Measurements from ENCODE around the gene MMP28. TPM values are rescaled to one million over a fixed set of nuclear protein-coding genes. Genes with fewer than 3 reads are reported as not detected.

Gene MMP28
- polyA plus RNA-seq, 2 of the 4 experiments (the other 2 are of a cell fraction), result 6.6 to 6.7 TPM

DNA sequence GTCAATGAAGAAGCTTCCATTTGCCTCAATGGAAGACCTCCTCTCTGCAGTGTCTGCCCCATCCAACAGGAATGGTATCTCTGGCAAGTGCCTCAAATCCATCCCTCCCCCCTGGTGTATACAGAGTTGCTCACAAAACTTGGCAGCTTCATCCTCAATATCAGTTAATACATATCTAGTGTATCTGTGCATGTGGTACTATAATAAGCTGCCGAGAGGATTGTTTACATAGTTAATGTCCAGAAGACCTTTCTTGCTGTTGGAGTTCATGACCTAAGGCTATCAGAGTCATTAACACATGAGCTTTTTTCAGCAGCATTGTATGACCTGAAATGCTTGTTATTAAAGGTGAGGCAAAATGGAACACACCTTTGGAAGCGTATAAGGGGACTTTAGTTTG is 78.0 kb downstream of the MMP28 start (continued):
- TF ChIP-seq E2F6 (IDR thresholded peaks at IDR 0.05; ENCODE audit: borderline replicate concordance, low read depth) (no peak), JUNB (IDR thresholded peaks at IDR 0.05) (no peak), BHLHE40 (IDR thresholded peaks at IDR 0.05; ENCODE audit: low read depth, low read length) (no peak), JUN (IDR thresholded peaks at IDR 0.05) (no peak), CBX8 (IDR thresholded peaks at IDR 0.05) (no peak)

DNA sequence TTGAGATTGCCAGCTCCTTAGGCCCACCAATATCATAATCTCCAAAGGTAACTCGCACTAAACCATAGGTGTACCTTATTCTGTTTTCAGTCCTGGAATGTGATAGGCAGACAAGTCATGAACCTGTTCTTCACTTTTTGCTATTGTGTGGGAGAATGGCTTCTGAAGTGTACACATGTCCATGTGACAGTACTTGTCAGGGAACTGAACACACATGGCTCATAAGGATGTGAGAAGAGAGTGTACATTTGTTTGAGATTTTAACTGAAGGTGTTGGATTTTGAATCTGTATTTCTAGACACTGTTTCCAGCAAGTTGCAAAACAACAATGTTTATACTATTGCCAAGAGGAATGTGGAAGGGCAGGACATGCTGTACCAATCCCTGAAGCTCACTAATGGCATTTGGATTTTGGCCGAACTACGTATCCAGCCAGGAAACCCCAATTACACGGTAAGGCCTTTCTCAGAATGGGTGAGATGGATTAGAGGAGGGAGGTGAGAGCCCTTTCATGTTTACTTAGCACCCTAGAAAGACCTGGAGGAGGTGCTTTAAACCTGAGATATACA is 78.5 kb downstream of the MMP28 start:
- H3K9me3 ChIP-seq, result no peaks in the 10 kb centered on the region
- no peak for DNase-seq (ENCODE audit: low read depth in 1 of 2, low spot score in 1 of 2)
- H3K4me3 ChIP-seq, result no peak overlapping the region
- ChIA-PET POLR2A (interaction anchor here (1.4 kb wide), 1 partner anchor 47 kb away, joined by 3 read pairs; no protein-coding TSS in a partner anchor), CTCF (interaction anchor here (1.1 to 27.6 kb wide), 8 partner anchors 10 to 120 kb away, joined by 4 to 377 read pairs (median 5); partner anchors contain the start of gene GAS2L2)
- no peak overlapping the region for H3K4me2 ChIP-seq
- no peak for TF ChIP-seq PBX3 (IDR thresholded peaks at IDR 0.05)
- TF ChIP-seq MAFK (IDR thresholded peaks at IDR 0.05; ENCODE audit: partially characterized antibody), result no peak
- TF ChIP-seq MAZ (IDR thresholded peaks at IDR 0.05; ENCODE audit: borderline replicate concordance, low read depth, low read length), result no peak
- TF ChIP-seq FOXS1 (CRISPR knock-in tag; IDR thresholded peaks at IDR 0.05), result no peak
- TF ChIP-seq RNF2 (IDR thresholded peaks at IDR 0.05; ENCODE audit: borderline replicate concordance, low read depth), result no peak
- no peak for TF ChIP-seq ATOH8 (CRISPR knock-in tag; IDR thresholded peaks at IDR 0.05; ENCODE audit: low read depth)
- TF ChIP-seq CHD4 (IDR thresholded peaks at IDR 0.05; ENCODE audit: borderline replicate concordance), result no peak
- no peak for TF ChIP-seq NPAS2 (CRISPR knock-in tag; IDR thresholded peaks at IDR 0.05; ENCODE audit: borderline replicate concordance)
- no peak for TF ChIP-seq CHD2 (IDR thresholded peaks at IDR 0.05; ENCODE audit: low read length, partially characterized antibody)
- TF ChIP-seq HOXB5 (CRISPR knock-in tag; IDR thresholded peaks at IDR 0.05), result no peak
- no peak for TF ChIP-seq MYC (IDR thresholded peaks at IDR 0.05; ENCODE audit: borderline replicate concordance, low read length)
- TF ChIP-seq ZSCAN20 (CRISPR knock-in tag; IDR thresholded peaks at IDR 0.05), result no peak
- no peaks in the 10 kb centered on the region for H3K4me1 ChIP-seq
- 87% methylated on average over 4 of the region's 4 CpGs for WGBS (ENCODE audit: missing lambda C conversion rate)
- no peak for ATAC-seq
- no peak overlapping the region for H3K27ac ChIP-seq
- FAIRE-seq, result no peak

DNA sequence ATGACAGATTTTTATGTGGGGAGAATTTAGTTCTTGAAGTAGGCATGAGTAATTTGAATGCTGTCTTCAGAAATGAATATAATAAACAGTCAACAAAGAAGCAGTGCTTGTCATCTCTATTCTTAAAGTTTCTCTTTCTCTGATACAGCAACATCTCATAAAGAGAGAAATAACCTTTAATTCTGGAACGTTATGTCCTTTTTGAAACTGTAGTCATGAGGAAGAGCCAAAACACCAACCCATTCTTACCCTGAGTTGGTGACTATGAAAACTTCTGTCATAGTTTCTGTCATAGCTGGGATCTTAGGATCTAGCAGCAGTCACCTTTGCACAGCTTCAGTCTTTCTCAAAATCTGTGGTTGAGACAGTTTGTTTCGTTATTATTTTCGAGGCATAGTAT is 79.3 kb downstream of the MMP28 start:
- POLR2A ChIA-PET, result interaction anchor here (1.4 kb wide), 1 partner anchor 48 kb away, joined by 3 read pairs; no protein-coding TSS in a partner anchor
- TF ChIP-seq JUN (IDR thresholded peaks at IDR 0.05) (no peak), CHD4 (IDR thresholded peaks at IDR 0.05; ENCODE audit: borderline replicate concordance) (no peak)
- TF ChIP-seq, protein P1, sequence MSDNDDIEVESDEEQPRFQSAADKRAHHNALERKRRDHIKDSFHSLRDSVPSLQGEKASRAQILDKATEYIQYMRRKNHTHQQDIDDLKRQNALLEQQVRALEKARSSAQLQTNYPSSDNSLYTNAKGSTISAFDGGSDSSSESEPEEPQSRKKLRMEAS (IDR thresholded peaks at IDR 0.05), result no peak
- Histone ChIP-seq H3K27ac (no peak overlapping the region), H3K4me3 (no peak overlapping the region), H3K4me1 (no peaks in the 10 kb centered on the region), H3K9me3 (no peaks in the 10 kb centered on the region), H3K4me2 (no peak overlapping the region)
- FAIRE-seq, result no peak
- WGBS (ENCODE audit: missing lambda C conversion rate), result 87% methylated on average over 3 of the region's 3 CpGs
- CTCF ChIA-PET, result interaction anchor here (1.2 to 27.6 kb wide), 5 partner anchors 11 to 48 kb away, joined by 3 to 377 read pairs (median 4); partner anchors contain the start of gene GAS2L2
- DNase-seq (ENCODE audit: low read depth in 1 of 2, low spot score in 1 of 2), result no peak
- ATAC-seq, result no peak

Other genes with a start within 250 kb of the MMP28 start
- gene SLFN14, start 234.8 kb downstream of the MMP28 start, polyA plus RNA-seq (2011; rRNA removed), result not detected in 2 replicates
- not detected in 3 replicates for gene SLFN14, start 234.8 kb downstream of the MMP28 start, polyA plus RNA-seq (2017; fragmentation: RNase III; extraction: RNeasy Plus Mini Kit Qiagen cat#74134 plus additional on column Dnase treatment)
- gene PEX12, start 217.1 kb downstream of the MMP28 start, polyA plus RNA-seq (2011; rRNA removed), result 11.2 and 15.0 TPM in 2 replicates
- 4.3 to 4.7 TPM (median 4.6 TPM) in 3 replicates for gene PEX12, start 217.1 kb downstream of the MMP28 start, polyA plus RNA-seq (2017; fragmentation: RNase III; extraction: RNeasy Plus Mini Kit Qiagen cat#74134 plus additional on column Dnase treatment)
- gene AP2B1, start 208.3 kb downstream of the MMP28 start, polyA plus RNA-seq (2011; rRNA removed), result 278 and 309 TPM in 2 replicates
- 110 to 139 TPM (median 114 TPM) in 3 replicates for gene AP2B1, start 208.3 kb downstream of the MMP28 start, polyA plus RNA-seq (2017; fragmentation: RNase III; extraction: RNeasy Plus Mini Kit Qiagen cat#74134 plus additional on column Dnase treatment)
- gene RASL10B, start 64.0 kb downstream of the MMP28 start, polyA plus RNA-seq (2011; rRNA removed), result 0.05 and 0.07 TPM in 2 replicates
- 0.10 to 0.26 TPM (median 0.24 TPM) in 3 replicates for gene RASL10B, start 64.0 kb downstream of the MMP28 start, polyA plus RNA-seq (2017; fragmentation: RNase III; extraction: RNeasy Plus Mini Kit Qiagen cat#74134 plus additional on column Dnase treatment)
- gene GAS2L2, start 42.4 kb downstream of the MMP28 start, polyA plus RNA-seq (2011; rRNA removed), result 0.06 and 0.12 TPM in 2 replicates
- gene GAS2L2, start 42.4 kb downstream of the MMP28 start, polyA plus RNA-seq (2017; fragmentation: RNase III; extraction: RNeasy Plus Mini Kit Qiagen cat#74134 plus additional on column Dnase treatment), result 0.09 to 0.15 TPM (median 0.13 TPM) in 3 replicates
- 0.19 TPM in 1 of 2 replicates, not detected in the other for gene C17orf50, start 34.8 kb downstream of the MMP28 start, polyA plus RNA-seq (2011; rRNA removed)
- gene C17orf50, start 34.8 kb downstream of the MMP28 start, polyA plus RNA-seq (2017; fragmentation: RNase III; extraction: RNeasy Plus Mini Kit Qiagen cat#74134 plus additional on column Dnase treatment), result 0.12 to 0.28 TPM (median 0.22 TPM) in 3 replicates
- gene TAF15, start 13.8 kb upstream of the MMP28 start, polyA plus RNA-seq (2011; rRNA removed), result 130 and 213 TPM in 2 replicates
- gene TAF15, start 13.8 kb upstream of the MMP28 start, polyA plus RNA-seq (2017; fragmentation: RNase III; extraction: RNeasy Plus Mini Kit Qiagen cat#74134 plus additional on column Dnase treatment), result 543 to 568 TPM (median 544 TPM) in 3 replicates
- not detected in 2 replicates for gene HEATR9, start 73.2 kb upstream of the MMP28 start, polyA plus RNA-seq (2011; rRNA removed)
- not detected in 3 replicates for gene HEATR9, start 73.2 kb upstream of the MMP28 start, polyA plus RNA-seq (2017; fragmentation: RNase III; extraction: RNeasy Plus Mini Kit Qiagen cat#74134 plus additional on column Dnase treatment)
- gene CCL5, start 84.7 kb upstream of the MMP28 start, polyA plus RNA-seq (2011; rRNA removed), result 0.31 and 1.0 TPM in 2 replicates
- gene CCL5, start 84.7 kb upstream of the MMP28 start, polyA plus RNA-seq (2017; fragmentation: RNase III; extraction: RNeasy Plus Mini Kit Qiagen cat#74134 plus additional on column Dnase treatment), result 0.12 to 0.17 TPM in 2 of 3 replicates, not detected in the other
- gene RDM1, start 135.1 kb upstream of the MMP28 start, polyA plus RNA-seq (2011; rRNA removed), result 3.9 and 4.6 TPM in 2 replicates
- 3.3 to 4.3 TPM (median 3.6 TPM) in 3 replicates for gene RDM1, start 135.1 kb upstream of the MMP28 start, polyA plus RNA-seq (2017; fragmentation: RNase III; extraction: RNeasy Plus Mini Kit Qiagen cat#74134 plus additional on column Dnase treatment)
- not detected in 2 replicates for gene LYZL6, start 148.1 kb upstream of the MMP28 start, polyA plus RNA-seq (2011; rRNA removed)
- gene LYZL6, start 148.1 kb upstream of the MMP28 start, polyA plus RNA-seq (2017; fragmentation: RNase III; extraction: RNeasy Plus Mini Kit Qiagen cat#74134 plus additional on column Dnase treatment), result not detected in 3 replicates
- not detected in 2 replicates for gene CCL16, start 185.9 kb upstream of the MMP28 start, polyA plus RNA-seq (2011; rRNA removed)
- gene CCL16, start 185.9 kb upstream of the MMP28 start, polyA plus RNA-seq (2017; fragmentation: RNase III; extraction: RNeasy Plus Mini Kit Qiagen cat#74134 plus additional on column Dnase treatment), result not detected in 3 replicates
- not detected in 2 replicates for gene CCL14, start 191.1 kb upstream of the MMP28 start, polyA plus RNA-seq (2011; rRNA removed)
- not detected in 3 replicates for gene CCL14, start 191.1 kb upstream of the MMP28 start, polyA plus RNA-seq (2017; fragmentation: RNase III; extraction: RNeasy Plus Mini Kit Qiagen cat#74134 plus additional on column Dnase treatment)
- 0.10 TPM in 1 of 2 replicates, not detected in the other for gene CCL15, start 205.9 kb upstream of the MMP28 start, polyA plus RNA-seq (2011; rRNA removed)
- not detected in 3 replicates for gene CCL15, start 205.9 kb upstream of the MMP28 start, polyA plus RNA-seq (2017; fragmentation: RNase III; extraction: RNeasy Plus Mini Kit Qiagen cat#74134 plus additional on column Dnase treatment)
- not detected in 2 replicates for gene CCL23, start 222.3 kb upstream of the MMP28 start, polyA plus RNA-seq (2011; rRNA removed)
- gene CCL23, start 222.3 kb upstream of the MMP28 start, polyA plus RNA-seq (2017; fragmentation: RNase III; extraction: RNeasy Plus Mini Kit Qiagen cat#74134 plus additional on column Dnase treatment), result not detected in 3 replicates

Data from A549 (cell line).